GM19240 (cell line): ENCODE data around the gene TMEM161B.
"Not testable (repeated sequence)": the region's sequence is repeated elsewhere in the genome, so short reads cannot be mapped to it uniquely, and the experiment has no call there.

ENCODE experiments used
- DNase-seq: peaks from one replicate; pipeline ENCODE4 v3.0.0; 2011; ENCODE audit warnings: low spot score; ENCODE audit not compliant: insufficient read length

The TMEM161B gene

DNA sequence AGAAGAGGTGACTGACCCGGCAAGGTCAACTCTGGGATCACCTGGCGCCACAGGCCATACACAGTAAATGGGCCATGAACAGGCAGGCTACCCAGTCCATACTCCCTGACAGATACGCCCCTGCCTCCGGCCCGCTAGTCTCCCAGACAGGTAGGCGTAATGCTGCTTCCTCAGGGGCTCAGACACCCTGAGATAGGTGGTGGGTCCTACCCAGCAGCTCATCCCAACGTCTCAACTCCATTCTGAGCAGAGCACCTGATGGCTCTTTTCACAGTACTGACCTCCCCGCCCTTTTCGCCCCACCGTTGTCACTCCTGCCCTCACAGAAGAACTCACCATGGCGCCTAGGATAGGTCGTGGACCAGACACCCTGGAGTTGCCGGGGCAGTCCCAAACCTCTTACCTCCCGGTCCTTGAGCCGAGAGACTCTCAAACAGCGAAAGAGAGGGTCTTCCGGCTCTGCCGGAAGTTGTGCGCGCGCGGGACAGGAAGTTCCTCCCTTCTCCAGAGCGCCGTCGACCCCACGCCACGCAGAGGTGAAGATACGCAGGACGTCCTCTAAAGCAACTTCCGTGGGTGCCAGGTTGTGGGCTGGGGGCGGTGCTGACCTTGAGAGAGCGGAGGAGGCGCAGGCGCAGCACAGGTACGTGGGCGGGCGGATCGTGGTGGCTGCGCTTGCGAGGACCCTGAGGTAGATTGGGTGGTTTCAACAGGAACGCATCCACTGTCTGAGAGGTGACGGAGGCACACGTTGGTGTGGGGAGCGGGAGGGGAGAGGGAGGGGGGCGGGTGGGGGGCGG is at the start of gene TMEM161B:
TMEM161B (minus strand) TSS at position 461 of the 800 bp plus-strand sequence; CDS start at position 339, 122 bp downstream.
- peak; percentile 61 for DNase-seq

DNA sequence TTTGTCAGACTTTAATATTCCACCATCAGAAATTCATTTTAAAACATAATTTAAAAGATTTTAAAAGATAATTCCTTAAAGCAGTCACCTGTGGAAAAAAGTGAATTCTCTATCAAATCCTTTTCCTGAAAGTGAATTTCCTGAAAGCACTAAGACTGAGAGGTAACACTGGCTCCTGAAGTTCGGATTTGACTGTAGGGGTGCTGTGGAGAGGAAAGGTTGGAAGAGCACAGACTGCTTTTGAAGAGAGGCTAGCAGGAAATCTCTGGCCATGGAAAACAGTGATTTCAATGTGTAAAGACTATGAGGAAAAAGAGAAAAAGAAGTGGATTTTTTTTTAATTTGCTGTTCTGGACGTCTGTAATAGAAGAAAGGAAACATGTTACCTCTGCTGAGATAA is 35.7 kb upstream of the TMEM161B start:
- no peak for DNase-seq

DNA sequence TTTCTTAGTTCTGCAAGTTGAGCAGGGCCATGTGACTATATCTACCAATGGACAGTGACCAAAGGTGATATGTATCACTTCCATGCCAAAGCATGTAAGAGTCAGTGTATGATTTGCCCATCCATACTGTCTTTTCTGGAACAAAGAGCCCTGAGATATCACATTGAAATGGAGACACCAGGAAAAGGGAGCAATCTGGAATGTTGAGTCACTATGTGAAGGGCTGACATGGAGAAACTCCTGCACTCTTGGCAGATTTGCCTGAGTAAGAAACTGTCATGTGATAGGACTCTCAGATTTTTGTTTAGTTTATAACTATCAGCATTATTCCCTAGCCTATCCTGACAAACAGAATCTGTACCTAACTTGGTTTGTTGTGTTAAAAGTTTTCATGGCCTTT is 29.8 kb upstream of the TMEM161B start:
- DNase-seq = no peak

DNA sequence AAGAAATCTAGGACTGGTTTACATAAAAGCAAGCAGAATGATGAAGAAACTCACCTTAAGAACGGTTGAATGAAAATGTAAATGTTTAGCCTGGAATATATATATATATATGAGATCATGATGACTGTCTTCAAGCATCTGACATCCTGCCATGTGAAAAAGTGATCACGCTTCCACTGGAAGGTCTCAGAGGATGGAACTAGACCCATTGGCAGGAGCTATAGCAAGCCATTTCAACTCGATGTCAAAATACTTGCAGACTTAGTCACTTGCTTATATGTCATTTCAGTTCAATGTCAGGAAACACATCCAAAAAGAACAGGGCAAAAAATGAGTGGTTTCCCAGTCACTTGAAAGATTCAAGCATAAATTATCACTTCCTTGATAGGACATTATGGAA is 22.2 kb upstream of the TMEM161B start:
- no peak for DNase-seq

DNA sequence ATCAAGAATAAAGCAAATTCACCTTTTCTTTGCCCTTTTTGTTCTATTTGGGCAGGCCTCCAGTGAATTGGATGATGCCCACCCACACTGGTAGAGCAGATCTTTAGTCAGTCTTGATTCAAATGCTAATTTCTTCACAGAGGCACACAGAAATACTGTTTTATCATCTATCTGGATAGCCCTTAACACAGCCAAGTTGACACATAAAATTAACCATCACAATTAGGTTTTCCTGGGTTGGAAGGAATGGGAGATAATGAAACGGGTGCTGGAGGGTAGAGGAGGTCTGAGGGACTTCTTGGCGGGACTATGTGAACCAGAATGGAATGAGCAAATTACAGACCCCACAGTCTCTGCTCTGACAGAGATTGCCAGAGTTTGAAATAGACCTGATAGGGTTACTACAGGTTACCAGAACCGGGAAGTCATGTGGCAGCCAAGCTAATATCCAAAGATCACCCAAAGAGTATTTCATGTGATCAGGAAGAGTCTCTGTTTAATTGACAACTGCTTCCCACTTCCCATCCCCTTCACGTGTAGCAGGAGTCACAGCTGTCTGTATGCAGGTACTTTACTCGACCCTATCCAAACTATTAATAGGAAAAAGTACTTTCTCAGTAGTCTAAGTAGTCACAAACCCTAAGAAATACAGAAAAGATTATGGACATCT is 20.0 kb upstream of the TMEM161B start:
- DNase-seq = no peak

DNA sequence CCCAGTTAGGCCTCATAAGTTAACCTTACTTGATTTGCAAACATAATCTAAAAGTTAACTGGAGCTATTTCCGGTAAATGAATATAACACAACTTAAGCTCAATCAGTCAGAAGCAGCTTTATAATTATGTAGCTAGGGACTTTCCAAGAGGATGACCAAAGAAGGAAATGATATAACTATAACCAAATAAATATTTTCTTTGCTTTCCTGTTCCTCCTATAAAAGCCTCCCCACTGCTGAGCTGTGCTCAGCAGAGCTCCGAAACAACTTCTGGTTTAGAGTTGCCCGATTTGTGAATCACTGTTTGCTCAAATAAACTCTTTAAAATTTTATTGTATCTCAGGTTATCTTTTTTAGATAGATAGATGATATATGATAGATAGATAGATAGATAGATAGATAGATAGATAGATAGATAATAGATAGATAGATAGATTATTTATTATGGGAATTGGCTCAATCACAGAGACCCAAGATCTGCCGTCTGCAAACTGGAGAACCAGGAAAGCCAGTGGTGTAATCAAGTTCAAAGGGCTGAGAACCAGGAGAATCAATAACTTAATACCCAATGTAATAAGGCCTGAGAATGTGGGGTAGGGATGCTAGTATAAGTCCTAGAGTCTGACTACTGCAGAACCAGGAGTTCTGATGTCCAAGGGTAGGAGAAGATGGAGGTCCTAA is 19.3 kb upstream of the TMEM161B start:
- no peak for DNase-seq

DNA sequence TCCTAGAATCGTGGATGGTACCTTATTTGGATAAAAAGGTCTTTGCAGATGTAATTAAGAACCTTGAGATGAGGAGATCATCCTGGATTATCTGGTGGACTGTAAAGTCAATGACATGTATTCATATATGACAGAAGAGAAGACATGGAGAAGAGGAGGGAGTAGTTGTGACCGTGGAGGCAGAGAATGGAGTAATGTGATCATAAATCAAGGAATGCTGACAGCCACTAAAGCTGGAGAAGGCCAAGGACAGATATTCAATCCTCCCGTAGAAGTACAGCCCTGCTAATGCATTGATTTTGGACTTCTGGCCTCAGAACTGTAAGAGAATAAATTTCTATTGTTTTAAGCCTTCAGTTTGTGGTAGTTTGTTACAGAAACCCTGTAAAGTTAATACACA is 18.7 kb upstream of the TMEM161B start:
- DNase-seq = no peak

DNA sequence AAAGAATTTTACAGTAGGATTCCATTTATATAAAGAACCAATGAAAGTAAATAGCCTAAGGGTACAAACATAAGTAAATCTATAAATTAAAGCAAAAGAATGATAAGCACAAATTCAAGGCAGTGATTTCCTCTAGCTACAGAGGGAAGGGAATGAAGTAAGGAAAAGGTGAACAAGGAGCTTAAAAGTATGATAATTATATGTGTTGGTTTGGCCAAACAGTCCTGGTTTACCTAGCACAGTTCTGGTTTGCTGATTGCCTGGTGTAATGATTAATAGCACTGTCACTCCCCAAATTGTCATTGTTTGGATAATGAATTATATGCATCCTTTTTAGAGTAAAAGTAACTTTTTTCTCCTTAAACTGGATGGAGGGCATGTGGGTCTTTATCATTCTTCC is 15.0 kb upstream of the TMEM161B start:
- DNase-seq = no peak

- no peak for DNase-seq
Measured at GRCh38 chr5:88281322-88281721, 12.7 kb upstream of the TMEM161B start.

DNA sequence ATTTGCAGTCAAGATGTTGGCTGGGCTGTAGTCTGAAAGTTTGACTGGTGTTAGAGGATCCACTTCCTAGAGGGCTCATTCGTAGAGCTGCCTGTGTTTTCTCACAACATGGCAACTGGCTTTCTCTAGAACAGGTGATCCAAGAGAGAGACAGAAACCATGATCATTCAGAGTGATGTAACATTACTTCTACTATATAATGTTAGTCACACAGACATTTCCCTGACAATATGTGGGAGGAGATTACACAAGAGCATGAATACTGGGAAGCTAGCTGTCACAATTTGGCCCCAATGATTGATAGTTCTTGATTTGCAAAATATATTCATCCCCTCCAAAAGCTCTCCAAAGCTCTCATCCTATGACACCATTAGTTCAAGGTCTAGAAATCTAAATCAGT is 10.9 kb upstream of the TMEM161B start:
- no peak for DNase-seq

DNA sequence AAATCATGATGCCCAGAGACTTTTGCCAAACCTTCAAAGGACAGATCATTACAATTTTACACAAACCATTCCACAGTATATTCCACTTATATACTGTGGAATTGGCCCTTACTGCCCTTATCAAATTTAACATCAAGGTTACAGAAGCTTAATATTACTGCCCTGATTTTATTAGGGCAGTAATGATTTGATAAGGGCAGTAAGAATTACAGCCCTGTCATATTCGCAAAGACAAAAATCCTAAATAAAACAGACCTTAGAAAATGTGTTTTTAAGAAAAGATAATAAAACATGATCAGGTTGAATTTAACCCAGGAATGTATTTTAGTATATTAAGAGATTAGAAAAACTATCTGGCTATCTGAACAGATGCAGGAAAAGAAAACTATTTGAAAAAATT is 7.7 kb upstream of the TMEM161B start:
- no peak for DNase-seq

DNA sequence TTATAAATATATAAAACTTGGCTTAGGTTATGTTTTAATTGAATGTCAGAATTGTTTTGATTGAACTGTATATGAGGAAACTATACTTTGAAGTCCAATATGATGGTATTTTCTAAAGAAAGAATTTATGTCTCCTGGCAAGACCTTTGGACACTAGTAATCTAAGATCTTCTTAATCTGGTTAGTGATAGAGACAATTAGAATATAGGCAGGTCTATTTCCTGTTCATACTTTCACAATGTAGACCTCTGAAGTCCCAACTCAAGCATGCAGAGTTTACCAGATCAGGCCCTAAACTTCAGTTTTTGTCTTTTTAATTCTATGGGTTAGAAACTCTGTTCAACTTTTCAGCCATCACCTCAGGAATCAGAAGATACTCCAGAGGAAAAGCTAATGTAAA is 6.9 kb upstream of the TMEM161B start:
- no peak for DNase-seq

DNA sequence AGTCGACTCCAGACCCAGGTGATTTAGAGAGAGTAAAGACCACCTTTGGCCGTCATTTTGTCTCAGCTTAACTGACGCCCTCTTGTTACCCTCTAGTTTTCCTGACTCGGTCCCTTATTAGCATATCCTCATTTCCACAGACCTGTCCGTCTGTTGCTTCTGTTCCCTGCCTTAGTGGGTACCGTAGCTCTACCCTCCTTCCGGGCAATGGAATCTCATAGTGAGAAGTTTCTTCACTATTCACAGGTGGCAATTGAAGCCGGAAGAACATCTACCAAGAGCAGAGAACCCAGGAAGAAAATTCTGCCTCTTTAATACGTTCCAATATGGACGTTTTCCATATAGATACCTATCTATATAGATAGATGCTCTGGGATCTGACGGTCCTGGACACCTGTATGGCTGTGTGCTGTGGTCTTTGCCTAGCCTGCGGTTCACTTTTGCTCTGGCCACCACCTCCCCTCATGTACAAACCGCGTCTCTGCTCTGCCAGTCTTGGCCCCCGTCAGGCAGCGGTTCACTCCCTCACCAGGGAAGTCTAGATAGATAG is 652 bp upstream of the TMEM161B start:
- no peak for DNase-seq

DNA sequence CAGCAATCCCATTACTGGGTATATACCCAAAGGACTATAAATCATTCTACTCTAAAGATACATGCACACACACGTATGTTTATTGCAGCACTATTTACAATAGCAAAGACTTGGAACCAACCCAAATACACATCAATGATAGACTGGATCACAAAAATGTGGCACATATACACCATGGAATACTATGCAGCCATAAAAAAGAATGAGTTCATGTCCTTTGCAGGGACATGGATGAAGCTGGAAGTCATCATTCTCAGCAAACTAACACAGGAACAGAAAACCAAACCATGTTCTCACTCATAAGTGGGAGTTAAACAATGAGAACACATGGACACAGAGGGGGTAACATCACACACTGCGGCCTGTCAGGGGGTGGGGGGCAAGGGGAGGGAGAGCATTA is 4.1 kb downstream of the TMEM161B start:
- DNase-seq = not testable (repeated sequence)

- DNase-seq = no peak
Measured at GRCh38 chr5:88263349-88263748, 5.3 kb downstream of the TMEM161B start.

GRCh38 chr5:88262116-88262515 is 6.5 kb downstream of the TMEM161B start:
- DNase-seq = no peak

- no peak for DNase-seq
Measured at GRCh38 chr5:88258636-88259035, 10.0 kb downstream of the TMEM161B start.

DNA sequence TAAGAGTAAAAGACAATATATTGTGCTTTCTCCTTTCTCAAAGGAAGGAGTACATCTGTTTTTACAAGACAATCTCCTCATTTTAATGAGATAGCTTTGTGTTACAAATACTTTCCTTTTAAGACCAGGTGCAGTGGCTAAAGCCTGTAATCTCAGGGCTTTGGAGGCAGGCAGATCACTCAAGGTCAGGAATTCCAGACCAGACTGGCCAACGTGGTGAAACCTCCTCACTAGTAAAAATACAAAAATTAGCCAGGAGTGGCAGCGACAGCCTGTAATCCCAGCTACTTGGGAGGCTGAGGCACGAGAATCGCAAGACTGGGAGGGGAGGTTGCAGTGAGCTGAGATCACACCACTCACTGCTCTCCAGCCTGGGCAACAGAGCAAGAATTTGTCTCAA is 11.8 kb downstream of the TMEM161B start:
- no peak for DNase-seq

DNA sequence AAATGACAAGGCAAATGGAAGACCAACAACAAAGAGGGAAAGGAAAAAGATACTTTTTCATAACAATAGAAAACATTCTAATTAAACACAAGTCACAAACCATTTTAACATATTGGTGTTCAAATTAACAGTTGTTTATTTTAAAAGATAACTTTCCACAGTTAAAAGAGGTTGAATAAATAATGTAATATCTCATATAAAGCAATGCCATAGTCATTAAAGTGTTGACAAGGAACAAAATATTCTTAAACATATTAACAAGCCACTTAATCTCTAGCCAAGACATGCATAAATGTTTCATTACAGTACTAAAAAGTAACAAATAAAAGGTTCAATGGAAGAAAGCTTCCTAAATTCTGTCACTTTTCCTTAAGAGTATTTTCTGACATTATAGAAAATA is 12.6 kb downstream of the TMEM161B start:
- DNase-seq = no peak

GRCh38 chr5:88254320-88254719 is 14.3 kb downstream of the TMEM161B start:
- no peak for DNase-seq

DNA sequence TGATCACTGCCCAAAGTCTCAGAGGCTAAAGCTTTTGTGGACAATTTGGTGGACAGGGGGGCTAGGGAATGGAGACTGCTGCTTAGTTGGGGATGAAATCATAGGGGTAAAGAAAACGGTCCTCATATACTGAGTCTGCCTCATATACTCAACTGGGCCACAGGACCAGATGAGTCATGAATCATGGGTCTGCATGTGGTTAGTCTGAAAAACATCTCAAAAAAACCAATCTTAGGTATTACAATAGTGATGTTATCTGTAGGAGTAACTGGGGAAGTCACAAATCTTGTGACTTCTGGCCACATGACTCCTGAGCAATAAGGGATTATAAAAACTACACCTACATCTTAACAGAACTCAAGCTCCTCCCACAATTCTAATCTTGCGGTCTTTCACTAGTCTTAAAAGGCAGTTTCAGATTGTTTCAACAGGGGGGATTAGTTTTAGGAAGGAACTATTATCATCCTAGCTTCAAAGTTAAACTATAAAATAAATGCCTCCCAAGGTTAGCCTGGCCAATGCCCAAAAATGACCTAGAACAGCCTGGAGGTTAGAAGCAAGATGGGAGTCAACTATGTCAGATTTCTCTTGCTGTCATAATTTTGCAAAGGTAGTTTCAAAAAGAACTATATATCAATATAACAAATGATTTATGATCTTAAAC is 17.5 kb downstream of the TMEM161B start:
- no peak for DNase-seq

DNA sequence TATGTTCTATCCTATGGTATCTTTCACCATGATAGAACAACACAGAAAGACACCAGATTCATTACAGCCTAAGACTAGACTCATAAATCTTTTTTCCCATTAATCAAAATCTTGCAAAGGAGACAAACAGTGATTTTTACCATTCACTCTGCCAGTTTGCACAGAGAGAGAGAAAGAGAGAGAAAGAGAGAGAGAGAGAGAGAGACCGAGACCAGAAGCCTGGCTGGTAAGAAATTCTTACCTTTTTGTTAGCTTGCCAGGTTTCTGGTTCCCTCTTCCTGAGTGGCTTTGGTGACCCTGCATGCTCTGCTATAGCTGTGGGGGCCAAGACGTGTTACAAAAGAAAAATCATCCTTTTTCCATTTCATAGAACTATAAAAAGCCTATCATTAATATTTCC is 18.6 kb downstream of the TMEM161B start:
- no peak for DNase-seq
